GM20000 (cell line): ENCODE data around the gene PNPT1.
"Not testable (repeated sequence)": the region's sequence is repeated elsewhere in the genome, so short reads cannot be mapped to it uniquely, and the experiment has no call there.

ENCODE experiments used
- DNase-seq: peaks from one replicate; pipeline ENCODE4 v3.0.0; 2012; ENCODE audit warnings: low spot score
- TF ChIP-seq, protein P1 (sequence below): IDR thresholded peaks from 2 replicates; pipeline ENCODE4 v1.5.1; 2012; ENCODE audit warnings: mild to moderate bottlenecking, control low read depth; ENCODE audit errors: extremely low read depth, missing control alignments

Gene PNPT1

DNA sequence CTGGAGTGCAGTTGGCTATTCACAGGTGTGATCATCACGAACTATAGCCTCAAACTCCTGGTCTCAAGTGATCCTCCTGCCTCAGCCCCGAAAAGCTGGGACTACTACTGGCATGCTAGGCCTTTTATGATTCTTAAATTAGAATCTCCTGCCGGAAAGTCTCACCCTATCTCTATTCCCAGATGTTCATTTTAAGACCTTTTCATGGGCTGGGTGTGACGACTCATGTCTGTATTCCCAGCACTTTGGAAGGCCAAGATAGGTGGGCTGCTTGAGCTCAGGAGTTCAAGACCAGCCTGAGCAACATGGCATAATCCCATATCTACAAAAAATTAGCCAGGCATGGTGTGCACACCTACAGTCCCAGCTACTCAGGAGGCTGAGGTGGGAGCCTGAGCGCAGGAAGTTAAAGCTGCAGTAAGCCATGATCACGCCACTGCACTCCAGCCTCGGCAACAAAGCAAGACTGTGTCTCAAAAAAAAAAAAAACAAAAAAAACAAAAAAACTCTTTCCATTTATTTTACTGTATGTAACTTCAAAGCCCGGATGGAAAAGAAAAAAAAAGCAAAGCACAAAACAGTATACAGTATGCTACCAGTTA lies 84.3 kb downstream of the PNPT1 start:
- TF ChIP-seq, protein P1, sequence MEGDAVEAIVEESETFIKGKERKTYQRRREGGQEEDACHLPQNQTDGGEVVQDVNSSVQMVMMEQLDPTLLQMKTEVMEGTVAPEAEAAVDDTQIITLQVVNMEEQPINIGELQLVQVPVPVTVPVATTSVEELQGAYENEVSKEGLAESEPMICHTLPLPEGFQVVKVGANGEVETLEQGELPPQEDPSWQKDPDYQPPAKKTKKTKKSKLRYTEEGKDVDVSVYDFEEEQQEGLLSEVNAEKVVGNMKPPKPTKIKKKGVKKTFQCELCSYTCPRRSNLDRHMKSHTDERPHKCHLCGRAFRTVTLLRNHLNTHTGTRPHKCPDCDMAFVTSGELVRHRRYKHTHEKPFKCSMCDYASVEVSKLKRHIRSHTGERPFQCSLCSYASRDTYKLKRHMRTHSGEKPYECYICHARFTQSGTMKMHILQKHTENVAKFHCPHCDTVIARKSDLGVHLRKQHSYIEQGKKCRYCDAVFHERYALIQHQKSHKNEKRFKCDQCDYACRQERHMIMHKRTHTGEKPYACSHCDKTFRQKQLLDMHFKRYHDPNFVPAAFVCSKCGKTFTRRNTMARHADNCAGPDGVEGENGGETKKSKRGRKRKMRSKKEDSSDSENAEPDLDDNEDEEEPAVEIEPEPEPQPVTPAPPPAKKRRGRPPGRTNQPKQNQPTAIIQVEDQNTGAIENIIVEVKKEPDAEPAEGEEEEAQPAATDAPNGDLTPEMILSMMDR = no peak

DNA sequence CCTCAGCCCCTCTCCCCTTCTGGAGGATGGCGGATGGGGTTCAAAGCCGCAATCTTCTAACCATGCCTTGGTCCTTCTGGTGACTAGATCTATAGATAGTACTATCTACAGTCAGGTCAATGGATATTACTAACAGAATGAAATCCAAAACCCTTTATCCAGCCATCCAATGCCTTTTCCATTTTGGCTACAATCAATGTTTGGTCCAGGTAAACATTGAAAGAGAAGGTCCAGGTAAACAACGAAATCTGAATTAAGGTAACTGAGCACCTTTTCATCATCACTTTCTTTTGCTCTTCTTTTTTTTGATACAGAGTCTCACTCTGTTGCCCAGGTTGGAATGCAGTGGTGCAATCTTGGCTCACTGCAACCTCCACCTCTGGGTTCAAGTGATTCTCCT lies 85.9 kb downstream of the PNPT1 start:
- no peak for DNase-seq

More for the DNA sequence above, 84.3 kb downstream of the PNPT1 start:
- DNase-seq = no peak

DNA sequence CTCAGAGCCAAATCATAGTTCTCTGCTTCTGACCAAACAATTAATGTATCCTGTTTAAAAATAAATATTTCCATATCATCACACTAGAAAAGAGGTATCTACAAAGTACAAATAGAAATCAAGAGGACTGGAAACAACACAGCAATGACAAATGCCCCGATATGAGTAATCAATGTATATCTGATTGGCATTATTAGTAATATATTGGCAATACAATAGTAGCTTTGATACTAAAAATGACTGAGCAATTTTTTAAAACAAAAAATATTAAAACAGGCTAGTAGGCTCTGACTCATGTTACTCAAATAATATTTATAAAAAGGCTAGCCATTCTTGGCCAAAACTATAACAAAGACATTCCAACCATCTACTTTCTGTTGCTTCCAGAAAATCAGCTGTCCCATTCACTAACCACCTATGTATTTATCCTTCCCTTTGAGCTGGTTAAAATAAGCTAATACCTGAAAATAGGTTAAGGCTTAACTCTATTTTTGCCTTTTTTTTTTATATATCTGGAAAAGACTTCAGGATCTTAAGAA lies 89.5 kb downstream of the PNPT1 start:
- DNase-seq = no peak
- TF ChIP-seq, protein P1 = no peak

More for the DNA sequence above, 85.9 kb downstream of the PNPT1 start:
- TF ChIP-seq, protein P1 = no peak

- no peak for DNase-seq
- TF ChIP-seq, protein P1 = no peak
Measured at GRCh38 chr2:55601849-55602248, 91.8 kb downstream of the PNPT1 start.

GRCh38 chr2:55598056-55598795 lies 95.4 kb downstream of the PNPT1 start:
- TF ChIP-seq, protein P1 = no peak
- no peak for DNase-seq

GRCh38 chr2:55596795-55597194 lies 96.8 kb downstream of the PNPT1 start:
- DNase-seq = not testable (repeated sequence)

DNA sequence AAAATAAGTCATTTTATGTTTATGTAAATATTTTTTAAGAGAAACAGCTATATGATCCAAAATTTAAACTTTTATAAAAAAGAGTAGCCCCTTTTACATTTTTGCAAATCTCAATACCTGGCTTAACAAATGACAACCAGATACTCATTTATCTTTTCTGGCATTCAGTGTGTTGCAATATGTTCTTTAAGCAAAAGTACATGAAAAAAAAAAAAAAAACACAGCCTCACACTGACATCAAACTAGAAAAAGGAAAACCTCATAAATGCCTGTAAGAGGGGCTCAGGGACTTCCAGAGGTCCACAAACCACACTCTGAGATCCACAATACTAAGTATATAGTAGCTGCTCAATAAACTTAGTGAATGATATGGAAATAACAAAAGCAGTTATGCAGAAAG lies 98.1 kb downstream of the PNPT1 start:
- DNase-seq = no peak
- TF ChIP-seq, protein P1 = no peak
